CD4-positive, alpha-beta T cell treated with Interleukin-17A for 1 hour (primary cell): ENCODE measurements around the gene SEMA4A.

Experiments used
- DNase-seq: peaks from one replicate; pipeline ENCODE4 v3.0.0-alpha.2; 2020

Gene SEMA4A

GRCh38 chr1:156136970-156137483 lies 16.4 kb upstream of the SEMA4A start:
- peak; percentile 36 for DNase-seq

- DNase-seq: peak; percentile 42
Observed at GRCh38 chr1:156138458-156138867, 14.9 kb upstream of the SEMA4A start.

GRCh38 chr1:156140879-156141707 lies 12.3 kb upstream of the SEMA4A start:
- peak; percentile 55 for DNase-seq

- DNase-seq: peak; percentile 50
Observed at GRCh38 chr1:156143765-156144489, 9.5 kb upstream of the SEMA4A start.

- peak; percentile 52 for DNase-seq
Observed at GRCh38 chr1:156144742-156145141, 8.6 kb upstream of the SEMA4A start.

GRCh38 chr1:156145650-156146019 lies 7.8 kb upstream of the SEMA4A start:
- DNase-seq: no peak

GRCh38 chr1:156146020-156146768 lies 7.2 kb upstream of the SEMA4A start:
- peak; percentile 85 for DNase-seq

GRCh38 chr1:156146769-156147405 lies 6.5 kb upstream of the SEMA4A start:
- DNase-seq: peak; percentile 53

GRCh38 chr1:156148216-156148615 lies 5.2 kb upstream of the SEMA4A start:
- peak; percentile 52 for DNase-seq

GRCh38 chr1:156149374-156150332 lies 3.7 kb upstream of the SEMA4A start:
- DNase-seq: no peak

- peak; percentile 39 for DNase-seq
Observed at GRCh38 chr1:156150333-156151011, 2.9 kb upstream of the SEMA4A start.

- peak; percentile 44 for DNase-seq
Observed at GRCh38 chr1:156151093-156151688, 2.2 kb upstream of the SEMA4A start.

- no peak for DNase-seq
Observed at GRCh38 chr1:156152628-156153027, 757 bp upstream of the SEMA4A start.

- peak; percentile 61 for DNase-seq
Observed at GRCh38 chr1:156154317-156154749, 948 bp downstream of the SEMA4A start.

GRCh38 chr1:156155756-156156510 lies 2.5 kb downstream of the SEMA4A start:
- DNase-seq: no peak

- peak; percentile 39 for DNase-seq
Observed at GRCh38 chr1:156157506-156157905, 4.1 kb downstream of the SEMA4A start.

- no peak for DNase-seq
Observed at GRCh38 chr1:156157966-156158365, 4.6 kb downstream of the SEMA4A start.

- no peak for DNase-seq
Observed at GRCh38 chr1:156160000-156160742, 6.8 kb downstream of the SEMA4A start.

- DNase-seq: peak; percentile 77
Observed at GRCh38 chr1:156160743-156161171, 7.4 kb downstream of the SEMA4A start.
